ENCODE data around the gene OR2M5.

OR2M5 gene, protein sequence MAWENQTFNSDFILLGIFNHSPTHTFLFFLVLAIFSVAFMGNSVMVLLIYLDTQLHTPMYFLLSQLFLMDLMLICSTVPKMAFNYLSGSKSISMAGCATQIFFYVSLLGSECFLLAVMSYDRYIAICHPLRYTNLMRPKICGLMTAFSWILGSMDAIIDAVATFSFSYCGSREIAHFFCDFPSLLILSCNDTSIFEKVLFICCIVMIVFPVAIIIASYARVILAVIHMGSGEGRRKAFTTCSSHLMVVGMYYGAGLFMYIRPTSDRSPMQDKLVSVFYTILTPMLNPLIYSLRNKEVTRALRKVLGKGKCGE

DNA sequence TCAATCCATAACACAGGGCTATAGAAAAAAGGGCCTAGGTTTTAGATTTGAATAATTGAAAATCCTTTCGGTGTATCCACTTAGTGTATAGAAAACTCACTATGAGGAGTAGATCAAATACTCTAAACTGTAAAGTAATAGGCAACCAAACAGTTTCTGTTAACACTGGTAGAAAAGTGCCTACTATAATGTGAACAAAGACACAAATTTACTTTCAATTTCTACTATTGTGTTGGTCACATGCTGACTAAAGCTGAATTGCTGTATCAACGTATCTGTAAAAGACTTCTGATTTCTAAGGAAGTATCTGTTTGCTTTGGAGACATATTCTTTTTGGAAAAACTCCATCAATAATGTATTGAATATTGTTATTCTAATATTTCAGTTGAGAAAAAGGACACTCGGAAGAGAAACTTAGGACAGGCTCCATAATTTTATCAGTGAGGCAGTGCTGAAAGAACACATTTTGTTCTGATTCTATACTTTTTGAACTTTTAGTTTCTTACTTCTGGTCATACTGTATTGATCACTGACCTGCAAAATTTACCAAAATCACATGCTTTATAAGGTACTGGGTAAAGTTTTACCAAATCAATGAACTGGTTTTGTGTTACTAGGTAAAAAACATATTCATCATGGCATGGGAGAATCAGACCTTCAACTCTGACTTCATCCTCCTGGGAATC lies at the start of gene OR2M5:
TSS of gene OR2M5 (plus strand) at position 636 of the 686 bp plus-strand sequence. CDS start at position 636, 0 bp downstream.
- no peak for DNase-seq

DNA sequence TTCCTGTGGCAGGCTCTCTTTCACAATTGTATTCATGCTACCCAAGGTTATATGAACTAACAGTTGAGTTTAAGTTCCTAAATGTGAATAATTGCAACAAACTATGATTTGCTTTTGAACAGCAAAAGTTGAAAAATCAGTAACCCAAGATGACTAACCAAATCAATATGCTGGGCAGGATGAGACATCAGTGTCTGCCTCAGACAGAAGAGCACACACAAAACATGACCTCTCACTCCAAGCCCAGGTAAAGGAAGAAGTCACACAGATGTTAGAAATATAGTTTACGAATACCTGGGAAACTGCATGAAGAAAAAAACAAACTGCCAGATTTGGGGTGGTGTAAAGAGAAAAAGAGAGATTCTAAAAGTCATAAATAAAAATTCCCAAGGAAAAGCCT lies 46.4 kb upstream of the OR2M5 start:
- no peak for DNase-seq

DNA sequence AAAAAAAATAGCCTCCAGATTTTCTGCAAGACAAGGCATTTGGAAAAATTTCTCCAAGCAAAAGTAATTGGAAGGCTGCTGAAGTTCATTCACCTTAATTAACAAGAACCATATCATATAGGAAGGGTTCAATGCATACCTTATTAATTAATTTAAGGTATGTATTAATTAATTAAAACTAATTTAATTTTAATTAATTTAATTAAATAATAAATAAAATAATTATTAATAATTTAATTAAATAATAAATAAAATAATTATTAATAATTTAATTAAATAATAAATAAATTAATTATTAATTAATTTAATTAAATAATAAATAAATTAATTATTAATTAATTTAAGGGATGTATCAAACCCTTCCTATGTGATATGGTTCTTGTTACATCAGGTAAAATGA lies 42.1 kb upstream of the OR2M5 start:
- DNase-seq: no peak

DNA sequence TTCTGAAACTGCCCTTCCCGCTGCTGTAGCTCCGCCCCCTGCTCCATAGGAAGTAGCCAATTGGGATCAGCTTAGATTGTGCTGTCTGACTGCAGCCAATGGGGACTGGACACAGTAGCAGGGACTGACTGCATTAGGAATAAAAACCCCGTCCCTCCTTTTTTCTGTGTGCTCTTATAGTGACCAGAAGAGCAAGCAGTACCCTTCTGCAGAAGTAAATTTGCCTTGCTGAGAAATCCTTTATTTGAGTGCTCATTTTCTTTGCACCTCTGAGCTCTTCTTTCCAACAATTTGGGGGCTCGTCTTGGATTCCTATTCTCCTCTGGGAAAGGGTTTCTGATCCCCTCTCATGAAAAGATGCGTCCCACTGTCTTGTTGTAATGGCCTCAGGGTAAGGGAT lies 33.8 kb upstream of the OR2M5 start:
- DNase-seq: no peak

DNA sequence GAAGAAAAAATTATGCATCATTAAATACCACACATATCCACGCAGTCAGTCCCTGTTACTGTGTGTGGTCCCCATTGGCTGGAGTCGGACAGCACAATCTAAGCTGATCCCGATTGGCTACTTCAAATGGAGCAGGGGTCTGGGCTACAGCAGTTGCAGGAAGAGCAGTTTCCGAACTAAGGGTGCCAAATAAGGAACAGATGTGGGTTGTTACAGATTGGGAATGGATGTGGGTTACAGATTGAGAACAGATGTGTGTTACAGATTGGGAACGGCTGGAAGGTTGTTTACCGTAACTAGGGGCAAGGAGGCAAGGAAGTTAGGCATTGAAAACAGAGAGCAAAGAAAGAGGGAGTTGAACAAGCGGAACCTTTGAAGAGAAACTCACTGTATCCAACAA lies 30.1 kb upstream of the OR2M5 start:
- DNase-seq: no peak

DNA sequence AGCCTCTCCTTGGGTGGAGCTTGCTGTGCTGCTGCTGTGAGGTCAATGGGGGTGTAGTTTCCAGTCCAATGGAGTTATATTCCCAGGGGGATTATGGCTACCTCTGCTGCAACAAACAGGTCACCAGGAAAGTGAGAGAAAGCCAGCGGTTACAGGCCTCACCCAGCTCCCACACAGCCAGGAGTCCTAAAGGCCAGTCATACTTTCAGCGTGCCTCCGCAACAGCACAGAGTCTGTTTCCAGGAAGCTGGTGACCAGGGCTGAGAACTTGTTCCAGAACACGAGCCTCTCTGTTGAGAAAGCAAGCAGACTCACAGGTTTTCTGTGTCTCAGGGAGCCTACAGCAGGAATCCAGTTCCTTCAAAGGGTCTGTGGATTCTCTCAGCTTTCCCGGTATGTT lies 17.3 kb upstream of the OR2M5 start:
- DNase-seq: no peak

DNA sequence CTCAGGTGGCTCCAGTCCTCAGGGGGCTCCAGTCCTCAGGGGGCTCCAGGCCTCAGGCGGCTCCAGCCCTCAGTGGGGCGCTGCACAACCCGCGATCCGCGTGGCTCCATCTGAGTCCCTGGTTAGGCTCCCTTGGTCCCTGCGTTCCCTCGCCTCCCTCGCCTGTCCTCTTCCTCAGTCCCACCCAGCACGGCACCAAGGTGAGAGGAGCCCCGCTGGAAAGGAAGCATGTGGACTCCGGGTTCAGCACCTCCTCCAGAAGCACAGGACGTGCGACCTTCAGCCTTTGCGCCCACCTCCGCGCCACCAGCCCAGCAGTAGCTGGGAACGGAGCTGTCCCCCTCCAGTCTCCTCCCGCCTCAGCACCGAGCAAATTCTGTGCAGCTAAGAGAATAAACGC lies 8.1 kb upstream of the OR2M5 start:
- DNase-seq: no peak

DNA sequence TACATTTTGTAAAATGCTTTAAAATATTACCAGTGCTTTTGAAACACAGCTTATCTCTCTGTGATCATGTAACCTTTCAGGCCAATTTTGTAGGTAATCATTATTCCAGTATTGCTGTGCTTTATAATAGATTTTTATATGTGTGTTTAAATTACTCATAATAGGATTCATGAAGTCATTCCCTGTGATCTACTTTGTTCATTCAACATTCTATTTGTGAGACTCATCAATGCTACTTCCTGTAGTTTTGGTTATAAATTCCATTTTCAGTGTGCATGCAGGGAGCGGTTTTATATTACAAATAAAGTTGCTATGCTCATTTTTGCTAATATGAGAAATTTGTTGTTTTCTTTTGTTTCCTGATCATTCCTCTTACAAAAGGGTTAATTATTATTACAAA lies 4.1 kb upstream of the OR2M5 start:
- no peak for DNase-seq

DNA sequence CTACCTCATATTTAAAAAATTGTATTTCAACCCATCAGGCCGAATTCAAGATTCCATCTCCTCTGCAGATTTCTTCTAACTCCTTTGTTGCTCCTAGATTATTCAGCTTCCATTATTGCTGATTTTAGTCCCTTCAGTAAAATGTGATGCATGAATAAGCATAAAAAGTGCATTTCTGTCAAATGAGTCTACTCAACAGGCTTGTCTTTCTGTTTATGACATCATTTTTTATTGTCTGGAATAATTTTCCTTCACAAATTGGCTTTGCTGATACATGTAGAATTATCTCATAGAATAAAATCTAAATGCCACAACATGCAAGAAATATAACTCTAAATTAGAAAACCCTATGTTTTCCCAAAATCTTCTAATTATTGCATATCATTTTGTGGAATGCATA lies 1.6 kb upstream of the OR2M5 start:
- no peak for DNase-seq

DNA sequence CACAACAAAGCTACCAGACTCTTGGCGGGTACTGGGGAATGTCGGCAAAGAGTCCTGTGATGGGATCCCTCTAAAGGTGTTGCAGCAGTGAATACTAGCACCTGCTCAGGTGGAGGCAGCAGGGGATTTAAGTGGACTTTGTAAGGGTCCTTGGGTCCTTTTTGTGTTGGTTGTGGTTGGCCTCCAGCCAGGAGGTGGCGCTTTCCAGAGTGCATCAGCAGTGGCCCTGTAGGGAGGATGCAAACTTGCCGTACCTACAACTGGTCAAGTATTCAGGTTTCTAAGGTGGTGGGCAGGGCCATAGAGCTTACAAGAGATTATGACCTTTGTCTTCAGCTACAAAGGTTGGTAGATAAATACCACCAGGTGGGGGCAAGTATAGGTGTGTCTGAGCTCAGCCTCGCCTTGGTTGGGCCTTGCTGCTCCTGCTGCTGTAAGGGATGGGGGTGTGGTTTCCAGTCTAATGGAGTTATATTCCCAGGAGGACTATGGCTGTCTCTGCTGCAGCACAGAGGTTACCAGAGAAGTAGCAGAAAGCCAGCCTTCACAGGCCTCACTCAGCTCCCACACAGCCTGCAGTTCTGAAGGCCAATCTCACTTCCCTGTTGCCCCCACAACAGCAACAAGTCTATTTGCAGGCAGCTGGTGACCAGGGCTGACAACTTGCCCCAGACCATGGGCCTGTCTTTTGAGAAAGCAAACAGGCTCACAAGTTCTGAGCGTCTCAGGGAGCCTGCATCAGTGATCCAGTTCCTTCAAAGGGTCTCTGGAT lies 7.3 kb downstream of the OR2M5 start:
- DNase-seq: no peak

DNA sequence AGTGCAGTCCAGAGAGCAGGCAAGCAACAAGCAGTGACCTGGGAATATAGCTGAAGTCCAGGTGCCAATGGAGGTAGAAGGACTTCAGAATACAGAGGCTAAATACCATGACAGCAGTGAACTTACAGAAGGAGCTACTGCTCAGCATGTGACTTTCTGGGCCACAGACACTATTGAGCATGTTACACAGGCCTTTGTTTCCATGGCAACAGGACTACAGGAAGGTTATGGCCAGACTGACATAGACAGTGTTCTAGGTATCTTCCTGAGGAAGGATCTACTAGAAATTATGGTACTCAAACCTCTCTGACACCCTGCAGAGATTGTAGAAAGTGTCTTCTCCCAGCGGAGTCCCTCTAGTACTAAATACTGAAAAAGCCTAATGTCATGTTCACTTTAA lies 11.0 kb downstream of the OR2M5 start:
- DNase-seq: no peak

DNA sequence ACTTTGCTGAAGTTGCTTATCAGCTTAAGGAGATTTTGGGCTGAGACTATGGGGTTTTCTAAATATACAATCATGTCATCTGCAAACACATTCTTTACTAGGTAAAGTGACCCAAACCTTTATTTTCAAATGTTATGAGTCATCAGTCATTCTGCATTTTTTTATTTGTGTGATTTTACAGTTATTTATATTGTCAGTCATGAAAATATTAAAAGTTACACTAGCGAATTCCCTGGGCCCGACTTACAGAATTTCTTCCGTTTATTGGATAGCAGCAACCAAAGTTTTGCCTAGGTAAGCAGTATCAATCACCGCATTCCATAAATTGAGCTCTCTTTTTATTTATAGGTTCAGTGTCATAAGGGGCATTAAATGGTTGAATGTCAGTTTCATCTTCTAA lies 13.8 kb downstream of the OR2M5 start:
- DNase-seq: no peak

DNA sequence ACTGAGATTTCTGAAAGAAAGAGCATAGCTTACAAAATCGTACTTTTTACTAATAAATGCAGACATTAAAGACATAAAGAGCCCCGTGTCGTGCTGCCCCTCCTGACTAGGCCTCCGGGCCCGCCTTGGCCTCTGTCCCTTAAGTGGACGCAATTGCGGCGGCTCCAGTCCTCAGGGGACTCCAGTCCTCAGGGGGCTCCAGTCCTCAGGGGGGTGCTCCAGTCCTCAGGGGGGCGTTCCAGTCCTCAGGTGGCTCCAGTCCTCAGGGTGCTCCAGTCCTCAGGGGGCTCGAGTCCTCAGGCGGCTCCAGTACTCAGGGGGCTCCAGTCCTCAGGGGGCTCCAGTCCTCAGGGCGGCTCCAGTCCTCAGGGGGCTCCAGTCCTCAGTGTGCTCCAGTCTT lies 19.1 kb downstream of the OR2M5 start:
- no peak for DNase-seq

DNA sequence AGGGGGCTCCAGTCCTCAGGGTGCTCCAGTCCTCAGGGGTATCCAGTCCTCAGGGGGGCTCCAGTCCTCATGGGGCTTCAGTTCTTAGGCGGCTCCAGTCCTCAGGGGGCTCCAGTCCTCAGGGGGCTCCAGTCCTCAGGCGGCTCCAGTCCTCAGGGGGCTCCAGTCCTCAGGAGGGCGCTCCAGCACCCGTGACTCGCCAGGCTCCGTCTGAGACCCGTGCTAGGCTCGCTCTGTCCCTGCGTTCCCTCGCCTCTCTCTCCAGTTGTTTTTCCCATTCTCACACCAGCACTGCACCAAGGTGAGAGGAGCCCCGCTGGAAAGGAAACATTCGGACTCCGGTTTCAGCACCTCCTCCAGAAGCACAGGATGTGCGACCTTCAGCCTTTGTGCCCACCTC lies 20.2 kb downstream of the OR2M5 start:
- DNase-seq: no peak

DNA sequence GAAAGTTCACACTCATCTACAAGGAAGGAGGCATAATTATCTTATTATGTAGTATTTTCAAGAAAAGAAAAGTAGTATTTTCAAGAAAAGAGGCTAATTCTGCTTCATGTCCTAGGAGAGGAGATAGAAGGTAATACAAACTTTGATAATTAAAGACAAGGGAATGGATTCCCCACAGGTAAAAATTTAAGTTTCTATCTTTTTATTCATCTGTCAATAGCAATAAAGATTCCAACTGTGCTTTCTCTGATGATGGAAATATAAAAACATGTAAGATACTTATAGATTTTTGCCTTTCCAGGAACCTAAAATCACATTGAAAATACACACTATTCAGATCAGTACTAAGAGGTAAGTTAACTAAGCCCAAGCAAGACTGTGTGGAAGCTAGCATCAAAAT lies 29.6 kb downstream of the OR2M5 start, which contains the start of gene OR2M2:
TSS of gene OR2M2 (plus strand) at position 301 of the 400 bp plus-strand sequence. CDS start 5,165 bp downstream, outside the sequence.
- DNase-seq: no peak

DNA sequence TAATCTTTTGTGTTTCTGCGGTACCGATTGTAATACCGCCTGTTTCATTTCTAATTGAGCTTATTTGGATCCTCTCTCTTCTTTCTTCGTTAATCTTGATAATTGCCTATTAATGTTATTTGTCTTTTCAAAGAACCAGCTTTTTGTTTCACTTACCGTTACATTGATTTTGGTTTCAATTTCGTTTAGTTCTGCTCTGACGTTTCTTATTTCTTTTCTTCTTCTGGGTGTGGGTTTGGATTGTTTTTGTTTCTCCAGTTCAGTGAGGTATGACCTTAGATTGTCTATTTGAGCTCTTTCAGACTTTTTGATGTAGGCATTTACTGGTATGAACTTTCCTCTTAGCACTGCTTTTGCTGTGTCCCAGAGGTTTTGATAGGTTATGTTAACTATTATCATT lies 39.0 kb downstream of the OR2M5 start:
- no peak for DNase-seq

DNA sequence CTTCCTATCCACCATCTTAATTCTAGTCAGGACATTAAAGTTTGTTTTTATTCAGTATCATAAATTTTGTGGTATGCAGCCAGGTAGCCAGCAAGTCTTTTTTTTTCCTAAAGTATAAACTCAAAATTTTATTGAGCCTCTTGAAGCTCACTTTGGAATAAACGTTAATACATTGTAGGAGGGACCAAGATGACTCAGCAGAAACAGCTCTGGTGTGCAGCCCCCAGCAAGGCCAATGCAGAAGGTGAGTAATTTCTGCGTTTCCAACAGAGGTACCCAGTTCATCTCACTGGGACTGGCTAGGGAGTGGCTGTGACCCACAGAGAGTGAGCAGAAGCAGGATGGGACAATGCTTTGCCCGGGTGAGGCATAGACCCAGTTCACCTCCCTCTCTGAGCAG lies 42.4 kb downstream of the OR2M5 start:
- DNase-seq: no peak

DNA sequence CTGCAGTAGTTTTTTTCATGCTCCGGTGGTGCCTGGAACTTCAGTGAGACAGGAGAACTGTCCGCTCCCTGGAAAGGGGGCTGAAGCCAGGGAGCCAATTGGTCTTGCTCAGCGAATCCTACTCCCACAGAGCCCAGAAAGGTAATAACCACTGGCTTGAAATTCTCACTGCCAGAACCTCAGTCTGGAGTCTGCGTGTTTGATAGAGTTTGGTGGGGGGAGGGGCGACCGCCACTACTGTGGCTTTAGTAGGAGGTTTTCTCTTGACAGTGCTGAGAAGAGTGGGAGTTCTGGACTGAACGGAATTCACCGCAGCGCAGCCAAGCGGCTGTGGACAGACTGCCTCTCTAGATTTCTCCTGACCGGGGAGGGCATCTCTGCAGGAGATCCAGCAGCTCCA lies 44.1 kb downstream of the OR2M5 start:
- DNase-seq: no peak

DNA sequence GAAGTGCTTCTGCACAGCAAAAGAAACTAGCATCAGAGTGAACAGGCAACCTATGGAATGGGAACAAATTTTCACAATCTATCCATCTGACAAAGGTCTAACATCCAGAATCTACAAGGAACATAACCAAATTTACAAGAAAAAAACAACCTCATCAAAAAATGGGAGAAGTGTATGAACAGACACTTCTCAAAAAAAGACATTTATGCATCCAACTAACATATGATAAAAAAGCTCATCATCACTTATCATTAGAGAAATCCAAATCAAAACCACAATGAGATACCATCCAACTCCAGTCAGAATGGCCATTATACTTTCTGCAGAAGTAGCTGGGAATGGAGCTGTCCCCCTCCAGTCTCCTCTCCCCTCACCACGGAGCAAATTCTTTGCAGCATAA lies 49.2 kb downstream of the OR2M5 start:
- DNase-seq: no peak

All from kidney glomerular epithelial cell (primary cell).